Progenitor cell of endocrine pancreas (in vitro differentiated cells): Measurements from ENCODE around the gene RNASE11. TPM values are rescaled to one million over a fixed set of nuclear protein-coding genes. Genes with fewer than 3 reads are reported as not detected.

Experiments
- DNase-seq: peaks from one replicate; pipeline ENCODE4 v3.0.0; 2021; ENCODE audit warnings: low spot score; ENCODE audit not compliant: unreplicated experiment
- H3K27ac Mint-ChIP-seq: 2 replicates; pipeline ENCODE4 v1.8.0; 2021; ENCODE audit warnings: mild to moderate bottlenecking, moderate library complexity, mixed read lengths
- H3K27me3 Mint-ChIP-seq: 2 replicates; pipeline ENCODE4 v1.8.0; 2021; ENCODE audit warnings: mixed read lengths
- H3K36me3 Mint-ChIP-seq: 2 replicates; pipeline ENCODE4 v1.8.0; 2022; ENCODE audit warnings: mixed read lengths; ENCODE audit not compliant: insufficient read depth
- H3K4me1 Mint-ChIP-seq: 2 replicates; pipeline ENCODE4 v1.8.0; 2021; ENCODE audit warnings: low read depth, mixed read lengths
- H3K4me3 Mint-ChIP-seq: 2 replicates; pipeline ENCODE4 v1.8.0; 2021; ENCODE audit warnings: low read depth, mild to moderate bottlenecking, moderate library complexity, mixed read lengths
- H3K9me3 Mint-ChIP-seq: 2 replicates; pipeline ENCODE4 v1.8.0; 2021; ENCODE audit warnings: low read depth, mixed read lengths
- CTCF ChIP-seq: fragments of 200-600 bp; sonication (generic); IDR thresholded peaks from one replicate; pipeline ENCODE4 v1.5.0; 2021; ENCODE audit warnings: antibody characterized with exemption, mild to moderate bottlenecking; ENCODE audit not compliant: unreplicated experiment
- total RNA-seq: library from RNA; stranded (reverse); gene quantifications from 2 replicates; pipeline ENCODE4 v1.2.1, GENCODE V29; 2021

Gene RNASE11
- total RNA-seq, 1 donor from 2014 or later: not detected

GRCh38 chr14:20613094-20614037 lies 25.6 kb upstream of the RNASE11 start:
- Mint-ChIP-seq H3K27ac (no peak overlapping the region), H3K9me3 (no peaks in the 10 kb centered on the region), H3K4me1 (peaks cover 3% of the 10 kb centered on the region), H3K36me3 (no peaks in the 10 kb centered on the region), H3K27me3 (no peaks in the 10 kb centered on the region), H3K4me3 (no peak overlapping the region)
- peak; percentile 60 for DNase-seq
- TF ChIP-seq CTCF: peak; percentile 78

GRCh38 chr14:20612403-20612802 lies 24.6 kb upstream of the RNASE11 start:
- DNase-seq: no peak
- no peaks in the 10 kb centered on the region for H3K27me3 Mint-ChIP-seq
- H3K27ac Mint-ChIP-seq: no peak overlapping the region
- H3K4me3 Mint-ChIP-seq: no peak overlapping the region
- no peak for TF ChIP-seq CTCF
- H3K4me1 Mint-ChIP-seq: peaks cover 3% of the 10 kb centered on the region
- no peaks in the 10 kb centered on the region for H3K9me3 Mint-ChIP-seq
- no peaks in the 10 kb centered on the region for H3K36me3 Mint-ChIP-seq

GRCh38 chr14:20611277-20611676 lies 23.5 kb upstream of the RNASE11 start:
- no peak for DNase-seq
- Mint-ChIP-seq H3K36me3 (no peaks in the 10 kb centered on the region), H3K27me3 (no peaks in the 10 kb centered on the region), H3K4me1 (peaks cover 3% of the 10 kb centered on the region), H3K27ac (no peak overlapping the region), H3K4me3 (no peak overlapping the region), H3K9me3 (no peaks in the 10 kb centered on the region)
- no peak for TF ChIP-seq CTCF

GRCh38 chr14:20610002-20610765 lies 22.4 kb upstream of the RNASE11 start:
- DNase-seq: peak; percentile 69
- Mint-ChIP-seq H3K36me3 (no peaks in the 10 kb centered on the region), H3K4me3 (no peak overlapping the region), H3K27ac (no peak overlapping the region), H3K4me1 (peaks cover 3% of the 10 kb centered on the region), H3K9me3 (no peaks in the 10 kb centered on the region), H3K27me3 (no peaks in the 10 kb centered on the region)
- TF ChIP-seq CTCF: no peak

- peak; percentile 59 for DNase-seq
- no peaks in the 10 kb centered on the region for H3K9me3 Mint-ChIP-seq
Observed at GRCh38 chr14:20609215-20610001, 21.6 kb upstream of the RNASE11 start.

More at GRCh38 chr14:20609215-20610001, 21.6 kb upstream of the RNASE11 start:
- Mint-ChIP-seq H3K27ac (no peak overlapping the region), H3K36me3 (no peaks in the 10 kb centered on the region), H3K4me3 (no peak overlapping the region), H3K27me3 (no peaks in the 10 kb centered on the region), H3K4me1 (no peaks in the 10 kb centered on the region)
- TF ChIP-seq CTCF: peak; percentile 91
